GM21528 (cell line): Measurements from ENCODE around the gene CTSO.

Experiments
- ATAC-seq: cut with Tn5 transposase; IDR thresholded peaks from one replicate; pipeline ENCODE4 v1.9.1; 2021; ENCODE audit warnings: mild to moderate bottlenecking, moderate library complexity; ENCODE audit not compliant: unreplicated experiment, low FRiP score

The CTSO gene

DNA sequence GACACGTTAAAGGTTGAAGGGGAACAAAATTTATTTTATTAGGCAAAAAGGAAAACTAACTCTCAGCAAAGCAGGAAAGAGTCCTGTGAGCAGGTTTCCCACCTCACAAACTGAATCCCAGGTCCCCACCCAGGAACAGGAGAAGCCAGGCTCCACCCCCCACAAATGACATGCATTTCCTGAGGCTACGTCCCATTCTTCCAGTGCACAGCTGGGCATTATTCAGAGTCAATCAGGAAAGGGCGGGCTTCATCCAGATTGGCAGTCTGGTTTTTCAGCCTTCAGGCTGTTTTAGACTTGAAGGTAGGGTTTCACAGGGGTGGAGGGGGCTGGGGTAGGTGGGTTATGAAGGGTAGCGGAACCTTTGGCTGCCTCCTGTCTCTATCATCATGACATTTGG, 75.7 kb downstream of the CTSO start:
- no peak for ATAC-seq

DNA sequence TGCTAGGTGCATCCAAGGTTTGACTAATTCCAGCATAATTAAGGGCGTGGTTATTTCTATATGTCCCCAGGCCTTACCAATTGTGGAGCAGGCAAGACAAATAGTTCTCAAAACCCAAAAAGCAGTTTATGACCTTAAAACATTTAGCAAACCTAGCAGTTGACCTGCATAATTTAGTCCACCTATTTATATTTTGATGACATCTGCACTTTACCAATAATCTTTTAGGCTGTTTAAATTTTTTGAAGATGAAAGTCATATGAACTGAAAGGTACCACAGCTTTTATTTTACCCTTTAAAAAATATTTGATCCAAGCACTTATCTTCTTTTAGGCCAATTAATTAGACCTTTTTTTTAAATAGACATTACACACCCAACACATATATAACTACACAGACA, 77.8 kb downstream of the CTSO start:
- ATAC-seq, result no peak
